Testis (tissue), 3 donors: ENCODE data around the gene ZNF841. TPM values are rescaled to one million over a fixed set of nuclear protein-coding genes. Genes with fewer than 3 reads are reported as not detected.

Experiments used
- DNase-seq: peaks from one replicate; pipeline ENCODE4 v3.0.0-alpha.2; 2019
- H3K27ac ChIP-seq, 2 donors: fragments of 200-600 bp; sonication (generic); one replicate each; pipeline ENCODE4 v1.5.1; 2019
- H3K27me3 ChIP-seq: fragments of 200-600 bp; sonication (generic); one replicate; pipeline ENCODE4 v1.5.1; 2019
- H3K36me3 ChIP-seq: fragments of 200-600 bp; sonication (generic); one replicate; pipeline ENCODE4 v1.5.1; 2017; ENCODE audit warnings: low read depth; ENCODE audit errors: missing control alignments
- H3K4me1 ChIP-seq: fragments of 200-600 bp; sonication (generic); one replicate; pipeline ENCODE4 v1.5.1; 2019
- H3K4me3 ChIP-seq, 2 donors: fragments of 200-600 bp; sonication (generic); one replicate each; pipeline ENCODE4 v1.5.1; 2017 to 2019
- H3K9me3 ChIP-seq: fragments of 200-600 bp; sonication (generic); one replicate; pipeline ENCODE4 v1.5.1; 2017
- POLR2A ChIP-seq: fragments of 450-650 bp; IDR thresholded peaks from one replicate; pipeline ENCODE4 v1.6.1; 2017; ENCODE audit warnings: antibody characterized with exemption, mild to moderate bottlenecking, moderate library complexity
- WGBS, 2 donors: methylation state at CpG; one replicate each; pipeline ENCODE4 v1.1.5; 2018; 5-methylcytosine and 5-hydroxymethylcytosine counted together
- intact Hi-C: fragments of 100-400 bp; cut with DNase I; formaldehyde crosslinking; loops from one replicate; pipeline ENCODE4 v1.15.1; 2023; ENCODE audit warnings: low total_unique reads
- polyA plus RNA-seq: library from polyadenylated mRNA; stranded (reverse); fragments of 350-450 nt; fragmentation: Illumina TruSeq; extraction: RNeasy Lipid Tissue Mini Kit (QIAGEN cat#74804); gene quantifications from one replicate; pipeline ENCODE4 v1.2.3, GENCODE V29; 2014; ENCODE audit warnings: low read depth, low replicate concordance; ENCODE audit not compliant: insufficient read depth
- total RNA-seq, 2 donors: library from RNA; depleted of rRNA; stranded (reverse); fragments of >200 nt; gene quantifications; one replicate each; pipeline ENCODE4 v1.2.3, GENCODE V29; 2016
- TF ChIP-seq, protein P1 (sequence below), 3 experiments: fragments of 450-650 bp in 2 of 3; fragments of 200-600 bp in 1 of 3; sonication (generic) in 1 of 3; IDR thresholded peaks; one replicate each; pipeline ENCODE4 v1.5.1; 2016 to 2019; ENCODE audit warnings: antibody characterized with exemption in 3 of 3, mild to moderate bottlenecking in 2 of 3, moderate library complexity in 1 of 3

The ZNF841 gene
- total and polyA plus RNA-seq, 3 donors from 2014 or later: 8.5 to 27.0 (median 26.9) TPM

DNA sequence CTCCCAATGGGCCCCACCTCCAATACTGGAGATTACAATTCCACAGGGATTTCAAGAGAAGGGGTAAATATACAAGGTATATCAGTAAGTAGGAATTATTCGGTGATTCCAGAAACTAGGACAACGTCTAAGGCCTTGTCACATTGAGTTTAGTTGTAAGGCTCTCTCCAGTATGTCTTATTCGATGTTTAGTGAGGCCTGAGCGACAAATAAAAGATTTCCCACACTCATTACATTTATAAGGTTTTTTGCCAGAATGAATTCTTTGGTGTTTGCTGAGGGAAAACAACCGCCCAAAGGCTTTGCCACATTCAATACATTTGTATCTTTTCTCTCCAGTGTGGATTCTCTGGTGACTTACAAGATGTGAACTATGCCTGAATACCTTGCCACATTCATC is 19.1 kb upstream of the ZNF841 start:
- 92 to 96% methylated on average over 5 of the region's 5 CpGs for WGBS, 2 donors
- Histone ChIP-seq H3K4me1 (no peaks in the 10 kb centered on the region), H3K27ac (no peak overlapping the region), H3K9me3 (no peaks in the 10 kb centered on the region), H3K27me3 (no peaks in the 10 kb centered on the region), H3K4me3 (no peak overlapping the region), H3K36me3 (peaks cover 5% of the 10 kb centered on the region)
- DNase-seq: no peak
- intact Hi-C loops: no loop called here
- TF ChIP-seq, protein P1, sequence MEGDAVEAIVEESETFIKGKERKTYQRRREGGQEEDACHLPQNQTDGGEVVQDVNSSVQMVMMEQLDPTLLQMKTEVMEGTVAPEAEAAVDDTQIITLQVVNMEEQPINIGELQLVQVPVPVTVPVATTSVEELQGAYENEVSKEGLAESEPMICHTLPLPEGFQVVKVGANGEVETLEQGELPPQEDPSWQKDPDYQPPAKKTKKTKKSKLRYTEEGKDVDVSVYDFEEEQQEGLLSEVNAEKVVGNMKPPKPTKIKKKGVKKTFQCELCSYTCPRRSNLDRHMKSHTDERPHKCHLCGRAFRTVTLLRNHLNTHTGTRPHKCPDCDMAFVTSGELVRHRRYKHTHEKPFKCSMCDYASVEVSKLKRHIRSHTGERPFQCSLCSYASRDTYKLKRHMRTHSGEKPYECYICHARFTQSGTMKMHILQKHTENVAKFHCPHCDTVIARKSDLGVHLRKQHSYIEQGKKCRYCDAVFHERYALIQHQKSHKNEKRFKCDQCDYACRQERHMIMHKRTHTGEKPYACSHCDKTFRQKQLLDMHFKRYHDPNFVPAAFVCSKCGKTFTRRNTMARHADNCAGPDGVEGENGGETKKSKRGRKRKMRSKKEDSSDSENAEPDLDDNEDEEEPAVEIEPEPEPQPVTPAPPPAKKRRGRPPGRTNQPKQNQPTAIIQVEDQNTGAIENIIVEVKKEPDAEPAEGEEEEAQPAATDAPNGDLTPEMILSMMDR (IDR thresholded peaks at IDR 0.05): no peak
- no peak for TF ChIP-seq POLR2A

GRCh38 chr19:52112624-52113023 is 17.1 kb upstream of the ZNF841 start:
- 89 to 94% methylated on average over 3 of the region's 3 CpGs for WGBS, 2 donors
- Histone ChIP-seq H3K27me3 (no peaks in the 10 kb centered on the region), H3K36me3 (peaks cover 5% of the 10 kb centered on the region), H3K9me3 (no peaks in the 10 kb centered on the region), H3K27ac (no peak overlapping the region), H3K4me1 (no peaks in the 10 kb centered on the region), H3K4me3 (no peak overlapping the region)
- intact Hi-C loops: no loop called here
- TF ChIP-seq, protein P1 (IDR thresholded peaks at IDR 0.05): no peak
- no peak for TF ChIP-seq POLR2A
- no peak for DNase-seq

- no peak overlapping the region for H3K4me3 ChIP-seq
- H3K9me3 ChIP-seq: no peaks in the 10 kb centered on the region
- 88 to 90% methylated on average over 6 of the region's 6 CpGs for WGBS, 2 donors
- H3K36me3 ChIP-seq: no peaks in the 10 kb centered on the region
- no peak for DNase-seq
- intact Hi-C loops: no loop called here
- H3K27me3 ChIP-seq: no peaks in the 10 kb centered on the region
- H3K4me1 ChIP-seq: no peaks in the 10 kb centered on the region
- no peak overlapping the region for H3K27ac ChIP-seq
- no peak for TF ChIP-seq POLR2A
- TF ChIP-seq, protein P1 (IDR thresholded peaks at IDR 0.05): no peak
These were observed 15.2 kb upstream of the ZNF841 start for GRCh38 chr19:52110780-52111179.

GRCh38 chr19:52102782-52103181 is 7.2 kb upstream of the ZNF841 start:
- Histone ChIP-seq H3K4me3 (no peak overlapping the region), H3K9me3 (peaks cover 3% of the 10 kb centered on the region), H3K27me3 (no peaks in the 10 kb centered on the region), H3K36me3 (no peaks in the 10 kb centered on the region), H3K27ac (no peak overlapping the region), H3K4me1 (no peaks in the 10 kb centered on the region)
- no peak for DNase-seq
- intact Hi-C loops: no loop called here
- WGBS, 2 donors: 94 to 98% methylated on average over 1 of the region's 1 CpG
- no peak for TF ChIP-seq POLR2A
- TF ChIP-seq, protein P1 (IDR thresholded peaks at IDR 0.05): no peak

- DNase-seq: no peak
- no peak for TF ChIP-seq POLR2A
- TF ChIP-seq, protein P1 (IDR thresholded peaks at IDR 0.05): no peak
- Histone ChIP-seq H3K27me3 (no peaks in the 10 kb centered on the region), H3K27ac (no peak overlapping the region), H3K4me1 (no peaks in the 10 kb centered on the region), H3K4me3 (no peak overlapping the region), H3K9me3 (peaks cover 3% of the 10 kb centered on the region), H3K36me3 (no peaks in the 10 kb centered on the region)
- intact Hi-C loops: no loop called here
- WGBS, 2 donors: 75 to 85% methylated on average over 2 of the region's 2 CpGs
These were observed 6.4 kb upstream of the ZNF841 start for GRCh38 chr19:52101866-52102562.
